ENCODE data around the gene STK10. TPM values are rescaled to one million over a fixed set of nuclear protein-coding genes. Genes with fewer than 3 reads are reported as not detected.
A peak's percentile ranks its signal among the peaks of the same experiment; 100 is the strongest.

The STK10 gene
- total RNA-seq, 1 experiment from 2014 or later: 18.1 TPM

- DNase-seq (ENCODE audit: low read depth): no peak
Observed at GRCh38 chr5:172055421-172055820, 132.6 kb downstream of the STK10 start.

GRCh38 chr5:172054611-172055153 is 133.3 kb downstream of the STK10 start:
- DNase-seq (ENCODE audit: low read depth): no peak

- peak; percentile 53 for DNase-seq (ENCODE audit: low read depth)
Observed at GRCh38 chr5:172052450-172053236, 135.4 kb downstream of the STK10 start.

DNA sequence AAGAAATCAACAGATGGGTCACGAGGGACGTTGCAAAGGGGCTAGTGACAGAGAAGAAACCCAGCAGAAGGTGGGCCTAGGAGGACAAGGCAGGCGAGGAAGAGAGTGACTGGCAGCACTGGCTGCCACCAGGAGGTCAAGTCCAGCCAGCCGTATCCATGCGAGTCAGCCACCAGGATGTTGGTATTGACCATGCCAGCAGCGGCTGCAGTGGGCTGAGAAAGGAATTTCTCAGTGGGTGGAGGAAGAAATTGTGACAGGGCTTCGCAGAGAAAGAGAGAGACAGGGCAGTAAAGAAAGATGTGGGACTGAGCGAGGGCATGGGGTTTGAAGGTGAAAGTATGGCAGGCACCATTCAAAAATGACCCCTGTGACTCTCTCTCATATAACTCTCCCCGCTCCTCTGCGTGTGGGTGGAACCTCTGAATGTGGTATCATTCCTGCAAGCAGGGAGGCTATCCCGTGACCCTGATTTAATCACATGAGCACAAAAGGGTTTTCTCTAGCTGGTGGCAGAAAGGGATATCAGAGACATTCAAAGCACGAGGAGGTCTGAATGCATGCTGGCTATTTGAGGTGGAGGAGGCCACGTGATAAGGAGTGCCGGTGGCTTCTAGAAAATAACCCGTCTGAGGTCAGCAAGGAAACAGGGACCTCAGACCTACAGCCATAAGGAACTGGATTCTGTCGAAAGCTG is 136.2 kb downstream of the STK10 start:
- DNase-seq (ENCODE audit: low read depth): peak; percentile 38

- DNase-seq (ENCODE audit: low read depth): no peak
Observed at GRCh38 chr5:172050080-172050479, 137.9 kb downstream of the STK10 start.

- no peak for DNase-seq (ENCODE audit: low read depth)
Observed at GRCh38 chr5:172049226-172049796, 138.7 kb downstream of the STK10 start.

DNA sequence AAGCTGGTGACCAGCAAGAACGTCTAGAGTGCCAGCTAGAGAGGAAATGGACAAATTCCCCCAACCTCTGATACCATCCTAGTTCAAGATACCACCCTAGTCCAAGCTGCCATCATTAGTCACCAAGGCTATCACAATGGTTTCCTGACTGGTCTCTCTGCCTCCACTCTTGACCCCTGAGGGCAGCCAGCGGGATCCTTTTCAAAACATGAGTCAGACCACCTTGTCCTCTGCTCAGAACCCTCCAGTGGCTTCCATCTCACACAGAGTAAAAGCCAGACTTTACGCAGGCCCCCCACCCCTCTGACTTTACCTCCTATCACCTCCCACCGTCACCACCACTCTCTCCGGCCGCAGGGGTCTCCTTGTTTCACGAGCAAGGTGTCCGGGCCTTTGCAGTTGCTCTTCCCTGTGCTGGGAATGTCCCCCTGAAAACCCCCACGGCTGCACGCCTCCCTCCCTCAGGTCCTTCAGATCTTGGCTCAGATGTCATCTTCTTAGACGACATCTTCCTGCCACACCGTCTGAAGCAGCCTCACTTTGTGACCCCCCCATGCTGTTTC is 139.4 kb downstream of the STK10 start:
- DNase-seq (ENCODE audit: low read depth): peak; percentile 78

- DNase-seq (ENCODE audit: low read depth): no peak
Observed at GRCh38 chr5:172048170-172048422, 139.9 kb downstream of the STK10 start.

- DNase-seq (ENCODE audit: low read depth): no peak
Observed at GRCh38 chr5:172046593-172046992, 141.4 kb downstream of the STK10 start.

GRCh38 chr5:172045315-172045632 is 142.8 kb downstream of the STK10 start:
- no peak for DNase-seq (ENCODE audit: low read depth)

DNA sequence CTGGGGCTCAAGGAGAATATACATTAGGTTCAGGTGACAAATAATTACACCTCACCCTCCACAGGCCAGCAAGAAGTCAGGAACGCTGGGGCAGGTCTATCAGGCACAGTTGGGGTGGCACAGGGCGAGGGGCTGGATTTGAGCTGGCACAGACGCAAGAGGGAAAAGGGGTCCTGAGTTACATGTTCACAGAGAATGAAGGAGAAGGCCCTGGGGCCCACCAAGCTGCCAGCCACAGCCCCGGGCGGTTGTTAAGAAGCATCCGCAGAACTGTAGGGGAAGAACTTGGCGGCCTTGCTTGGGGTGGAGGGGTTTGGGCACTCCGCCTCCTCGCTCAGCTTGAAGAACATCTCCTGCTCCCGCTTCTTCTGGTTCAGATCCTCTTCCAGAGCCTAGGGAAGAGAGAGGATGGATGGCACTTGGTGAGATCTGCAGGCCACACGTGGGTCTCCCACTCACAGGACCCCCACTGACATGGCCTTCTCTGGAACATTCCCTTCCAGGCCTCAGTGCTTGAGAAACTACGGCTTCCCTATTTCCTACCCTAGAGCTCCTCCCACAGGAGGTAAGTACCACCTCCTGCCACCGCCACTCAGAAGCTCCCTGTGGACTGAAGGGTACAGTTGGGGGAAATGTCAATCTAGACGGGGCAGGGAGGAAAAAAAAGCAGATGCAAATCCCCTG is 143.3 kb downstream of the STK10 start:
- no peak for DNase-seq (ENCODE audit: low read depth)

GRCh38 chr5:172043865-172044264 is 144.2 kb downstream of the STK10 start:
- DNase-seq (ENCODE audit: low read depth): no peak

DNA sequence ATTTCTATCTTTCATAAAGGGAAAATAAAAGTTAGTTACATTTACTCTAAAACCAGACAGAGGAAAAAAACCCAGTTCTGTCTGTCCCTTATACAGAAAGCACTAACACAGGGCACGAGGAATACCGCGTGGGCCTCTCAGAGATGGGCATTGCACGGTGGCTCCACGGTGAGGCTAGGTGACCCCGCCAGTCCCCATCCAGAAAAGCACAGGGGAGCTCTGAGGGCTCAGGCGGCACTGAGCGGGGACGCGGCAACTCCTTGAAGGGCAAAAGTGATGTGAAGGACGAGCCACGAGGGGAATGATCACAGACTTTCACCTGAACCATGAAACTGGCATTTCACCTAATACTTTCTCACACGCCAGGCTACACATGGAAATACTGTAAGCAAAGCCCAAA is 145.8 kb downstream of the STK10 start:
- no peak for DNase-seq (ENCODE audit: low read depth)

GRCh38 chr5:172038167-172038566 is 149.9 kb downstream of the STK10 start:
- DNase-seq (ENCODE audit: low read depth): no peak

DNA sequence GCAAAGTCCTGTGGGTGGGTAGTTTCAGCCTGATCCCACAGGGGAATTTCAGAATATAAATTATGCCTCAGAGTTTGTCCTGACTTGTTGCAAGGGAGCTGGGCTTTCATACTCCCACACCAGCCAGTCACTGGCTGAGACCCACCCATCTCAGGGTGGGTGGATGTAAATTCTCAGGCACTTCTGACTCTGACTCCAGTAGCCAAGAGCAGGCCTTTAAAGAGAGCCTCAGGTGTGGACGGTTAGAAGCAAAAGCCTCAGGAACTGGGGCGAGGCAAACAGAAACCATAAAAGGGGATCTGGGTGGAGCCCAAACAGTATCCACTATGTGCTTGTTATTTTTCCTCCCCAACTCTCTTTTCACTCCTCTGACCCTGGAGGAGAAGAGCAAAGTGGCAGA is 153.0 kb downstream of the STK10 start:
- no peak for DNase-seq (ENCODE audit: low read depth)

DNA sequence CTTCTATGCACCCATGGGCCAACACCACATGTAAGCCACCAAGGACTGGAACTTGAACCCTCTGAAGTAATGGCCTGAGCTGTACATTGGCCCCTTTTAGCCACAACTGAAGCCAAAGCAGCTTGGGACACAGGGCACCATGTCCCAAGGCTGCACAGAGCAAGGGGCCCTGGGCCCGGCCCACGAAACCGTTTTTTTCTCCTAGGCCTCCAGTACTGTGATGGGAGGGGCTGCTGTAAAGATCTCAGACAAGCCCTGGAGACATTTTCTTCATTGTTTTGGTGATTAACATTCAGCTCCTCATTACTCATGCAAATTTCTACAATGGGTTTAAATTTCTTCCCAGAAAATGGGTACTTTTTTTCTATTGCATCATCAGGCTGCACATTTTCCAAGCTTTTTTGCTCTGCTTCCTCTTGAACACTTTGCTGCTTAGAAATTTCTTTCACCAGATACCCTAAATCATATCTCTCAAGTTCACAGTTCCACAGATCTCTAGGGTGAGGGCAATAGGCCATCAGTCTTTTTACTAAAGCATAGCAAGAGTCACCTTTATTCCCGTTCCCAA is 156.0 kb downstream of the STK10 start:
- DNase-seq (ENCODE audit: low read depth): no peak

- DNase-seq (ENCODE audit: low read depth): no peak
Observed at GRCh38 chr5:172029876-172030275, 158.1 kb downstream of the STK10 start.

- no peak for DNase-seq (ENCODE audit: low read depth)
Observed at GRCh38 chr5:172028167-172028566, 159.9 kb downstream of the STK10 start.

GRCh38 chr5:172020110-172020786 is 167.8 kb downstream of the STK10 start:
- peak; percentile 31 for DNase-seq (ENCODE audit: low read depth)

- DNase-seq (ENCODE audit: low read depth): no peak
Observed at GRCh38 chr5:172015346-172015745, 172.7 kb downstream of the STK10 start.

- DNase-seq (ENCODE audit: low read depth): peak; percentile 44
Observed at GRCh38 chr5:172010278-172010677, 177.7 kb downstream of the STK10 start.
